GM18951 (cell line): ENCODE measurements around the gene PHF23.
A peak's percentile ranks its signal among the peaks of the same experiment; 100 is the strongest.

Source experiments
- POLR2A ChIP-seq: IDR thresholded peaks from 4 replicates; pipeline ENCODE4 v1.6.1; 2011; ENCODE audit warnings: mild to moderate bottlenecking; ENCODE audit not compliant: insufficient read length, insufficient read depth; ENCODE audit errors: extremely low read depth
- in situ Hi-C: fragments of 300-500 bp; cut with MboI; formaldehyde crosslinking; loops from one replicate; pipeline ENCODE4 v1.12.0; 2022; ENCODE audit warnings: low sequenced_read_pairs, mixed read lengths, inconsistent platforms; ENCODE audit not compliant: unreplicated experiment

Gene PHF23

DNA sequence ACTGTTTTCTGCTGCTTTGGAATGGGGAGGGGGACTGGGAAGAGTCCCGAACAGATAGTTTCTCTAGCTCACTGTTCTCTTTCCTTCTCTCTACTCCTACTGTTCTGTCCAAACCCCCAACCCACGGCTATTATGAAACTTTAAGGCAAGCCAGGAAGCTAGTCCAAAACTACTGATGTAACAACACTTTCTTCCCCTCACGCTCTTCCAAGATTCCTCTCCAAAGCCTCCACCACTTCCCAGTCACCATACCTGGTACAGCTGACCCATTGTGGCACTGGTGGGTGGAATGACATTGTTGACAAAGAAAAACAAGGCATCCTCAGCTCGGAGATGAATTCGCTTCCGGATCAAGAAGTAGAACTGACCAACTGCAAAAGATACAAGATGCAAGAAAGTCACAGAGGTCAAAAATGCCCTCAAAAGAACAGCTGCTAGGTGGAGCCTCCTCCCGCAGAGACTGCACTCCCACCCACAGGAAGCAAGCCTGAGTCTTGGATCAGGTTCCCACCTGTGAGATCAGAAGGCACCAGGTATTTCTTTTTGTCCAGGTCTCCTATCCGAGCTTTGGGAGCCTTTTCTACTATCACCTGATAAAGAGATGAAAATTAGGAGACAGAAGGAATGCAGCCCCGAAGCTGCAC is 2.0 kb upstream of the PHF23 start:
- no peak for TF ChIP-seq POLR2A
- in situ Hi-C loops: no loop called here

DNA sequence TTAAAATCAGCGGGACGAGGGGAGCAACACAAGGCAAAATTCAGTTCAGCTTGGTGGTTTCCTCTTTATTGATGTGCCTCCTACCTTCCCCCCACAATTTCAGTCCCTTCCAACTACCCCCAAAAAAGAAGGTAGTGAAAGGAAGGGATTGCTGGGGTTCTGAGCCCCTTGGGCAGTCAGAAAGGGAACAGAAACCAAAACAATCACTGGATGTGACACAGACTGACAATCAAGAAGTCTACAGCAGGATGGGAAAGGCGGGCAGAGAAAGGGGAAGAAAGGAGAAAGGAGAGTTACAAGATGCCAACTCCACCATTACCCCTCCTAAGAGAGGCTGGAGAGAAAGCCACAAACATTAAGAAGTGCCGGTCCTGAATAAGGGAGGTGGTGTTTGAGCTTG is 1.1 kb upstream of the PHF23 start:
- no peak for TF ChIP-seq POLR2A
- in situ Hi-C loops: no loop called here

DNA sequence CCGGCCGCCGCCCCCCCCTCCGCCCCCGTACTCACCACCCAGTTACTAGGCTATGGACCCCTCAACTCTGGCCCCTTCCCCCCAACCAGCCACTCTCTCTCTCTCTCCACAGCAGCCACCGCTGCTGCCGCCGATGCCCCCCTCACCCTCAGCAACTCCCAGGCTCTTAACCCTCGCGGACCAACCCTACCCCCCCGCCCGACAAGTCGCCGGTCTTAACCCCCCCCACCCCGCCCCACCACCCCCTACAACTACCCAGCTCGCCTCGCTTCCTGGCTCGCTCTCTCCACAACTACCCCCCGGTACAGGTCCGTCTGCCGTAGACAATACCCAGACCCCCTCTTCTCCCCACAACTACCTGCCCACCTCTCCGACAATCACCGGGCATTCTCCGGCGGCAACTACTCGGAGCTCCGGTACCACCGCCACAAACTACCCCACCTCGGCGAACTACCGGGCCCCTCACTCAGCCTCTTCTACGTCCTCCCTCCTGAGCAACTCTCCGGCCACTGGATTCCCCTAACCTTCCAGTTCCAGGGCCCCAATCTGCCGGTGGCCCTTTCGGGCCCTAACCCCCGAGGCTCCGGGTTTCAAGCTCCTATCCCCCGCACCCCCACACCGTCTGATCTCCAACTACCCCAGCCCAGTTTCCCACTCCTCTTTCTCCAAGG is 702 bp downstream of the PHF23 start:
- in situ Hi-C loops: no loop called here

DNA sequence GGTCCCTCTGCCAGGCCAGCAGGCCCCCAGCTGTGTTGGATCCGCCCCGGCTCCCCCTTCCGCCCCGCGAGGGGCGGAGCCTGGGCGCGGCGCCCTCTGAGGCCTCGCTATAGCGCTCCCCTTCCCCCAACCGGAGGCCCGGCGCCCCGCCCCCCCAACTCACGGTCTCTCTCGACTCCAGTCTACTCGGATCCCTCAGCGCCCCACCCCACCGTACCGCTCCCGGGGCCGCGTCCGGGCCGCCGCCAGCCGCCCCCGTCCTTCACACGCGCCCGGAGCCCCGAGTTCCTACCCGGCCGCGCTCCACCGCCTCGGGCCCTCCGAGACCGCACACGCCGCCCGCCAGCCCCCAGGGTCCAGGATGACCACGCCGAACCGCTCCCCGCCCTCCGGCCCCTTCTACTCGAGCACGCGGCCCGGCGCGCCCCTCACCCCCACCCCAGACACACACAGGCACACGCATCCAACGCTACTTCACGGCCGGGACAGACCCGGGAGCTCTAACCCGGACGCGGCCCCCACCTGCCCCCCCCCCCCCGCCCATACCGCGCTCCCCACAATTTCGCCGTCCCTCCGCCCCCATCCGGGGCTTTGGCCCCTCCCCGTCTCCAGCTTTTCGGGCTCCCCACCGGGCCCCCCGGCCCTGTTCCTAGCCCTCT is 1.4 kb downstream of the PHF23 start:
- in situ Hi-C loops: no loop called here

More for the DNA sequence above, 702 bp downstream of the PHF23 start:
- TF ChIP-seq POLR2A: peak; percentile 17

DNA sequence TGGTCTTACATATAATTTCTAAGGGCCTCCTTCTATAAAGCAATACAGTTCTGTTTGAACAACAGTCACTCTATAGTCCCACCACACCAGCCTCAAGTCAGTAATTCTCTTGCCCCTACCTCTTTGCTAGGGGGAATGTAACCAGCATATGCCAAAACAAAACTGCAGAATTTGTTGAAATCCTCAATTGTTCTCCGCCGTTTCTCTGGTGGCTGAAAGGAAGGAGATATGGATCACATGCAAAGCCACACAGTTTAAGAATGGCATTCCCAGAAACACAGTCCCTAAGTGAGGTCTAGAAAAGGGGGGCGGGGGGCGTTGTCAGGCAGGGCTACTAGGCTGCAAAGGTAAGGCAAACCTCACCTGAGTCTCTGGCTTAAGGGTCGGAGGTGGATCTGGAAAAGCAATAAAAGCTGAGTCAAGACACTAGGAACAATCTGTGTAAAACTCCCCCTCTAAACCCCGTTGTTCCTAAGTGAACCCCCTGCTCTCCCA is 1.9 kb downstream of the PHF23 start:
- in situ Hi-C loops: no loop called here
- no peak for TF ChIP-seq POLR2A

More for the DNA sequence above, 1.4 kb downstream of the PHF23 start:
- peak; percentile 49 for TF ChIP-seq POLR2A

DNA sequence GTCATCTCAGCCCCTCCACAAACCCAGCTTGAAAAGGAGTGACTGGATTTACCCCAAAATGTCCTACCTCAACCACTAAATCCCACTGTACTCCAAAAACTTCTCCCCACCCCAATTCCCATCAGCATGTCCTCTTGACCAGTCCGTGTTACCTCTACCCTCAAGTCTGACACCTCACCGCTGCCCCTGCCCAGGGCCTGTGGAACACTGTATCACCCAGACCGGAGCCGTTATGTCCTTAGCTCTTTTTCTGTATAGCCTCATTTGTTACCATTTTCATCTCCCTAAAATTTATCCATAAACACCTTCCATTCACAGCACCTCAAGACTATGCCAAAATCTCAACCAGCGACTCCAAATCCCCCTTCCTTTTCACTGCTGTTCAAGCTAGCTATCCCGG is 2.4 kb downstream of the PHF23 start:
- no peak for TF ChIP-seq POLR2A
- in situ Hi-C loops: no loop called here

DNA sequence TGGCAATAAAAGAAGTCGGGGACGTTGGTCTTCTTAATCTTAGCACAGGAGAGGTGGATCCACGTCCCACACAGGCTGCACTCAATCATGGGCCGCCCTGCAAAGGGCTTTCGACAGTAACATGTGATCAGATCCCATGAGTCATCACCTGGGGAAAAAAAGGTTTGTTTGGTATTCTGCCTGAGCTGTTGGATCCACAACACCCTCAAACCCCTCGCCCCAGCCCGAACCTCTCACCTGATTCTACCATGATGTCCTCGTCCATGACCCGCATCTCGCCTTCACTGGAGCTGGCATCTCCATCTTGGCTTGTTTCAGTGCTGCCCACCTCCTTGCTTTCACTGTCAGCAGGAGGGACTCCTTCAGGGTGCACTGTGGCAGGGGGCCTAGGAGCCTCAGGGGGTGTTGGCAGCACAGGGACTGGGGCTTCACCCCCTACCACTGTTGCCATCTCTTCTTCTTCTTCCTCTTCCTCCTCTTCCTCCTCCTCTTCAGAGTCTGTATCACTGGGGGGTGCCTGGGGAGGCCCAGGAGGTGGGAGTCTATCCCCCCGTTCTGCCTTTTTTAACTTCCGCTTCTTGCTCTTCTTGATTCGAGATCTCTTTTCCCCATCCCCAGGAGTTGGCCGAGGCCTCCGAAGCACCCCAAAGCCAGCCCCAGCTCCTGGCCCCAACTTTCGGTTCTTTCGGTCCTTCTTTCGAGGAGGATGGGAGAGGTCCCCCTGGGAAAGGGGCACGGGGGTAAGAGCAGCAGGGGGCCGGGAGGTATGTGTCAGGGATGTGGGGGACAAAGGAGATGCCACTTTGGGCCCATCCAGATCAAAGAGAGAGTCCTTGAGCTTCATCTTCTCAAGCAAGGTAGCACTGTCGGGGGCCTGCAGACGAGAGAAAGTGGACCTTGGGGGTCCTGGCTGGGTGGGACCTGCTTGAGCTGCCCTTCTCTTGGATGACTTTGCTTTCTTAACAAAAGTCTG is 3.3 kb downstream of the PHF23 start:
- in situ Hi-C loops: no loop called here
- TF ChIP-seq POLR2A: peak; percentile 21

DNA sequence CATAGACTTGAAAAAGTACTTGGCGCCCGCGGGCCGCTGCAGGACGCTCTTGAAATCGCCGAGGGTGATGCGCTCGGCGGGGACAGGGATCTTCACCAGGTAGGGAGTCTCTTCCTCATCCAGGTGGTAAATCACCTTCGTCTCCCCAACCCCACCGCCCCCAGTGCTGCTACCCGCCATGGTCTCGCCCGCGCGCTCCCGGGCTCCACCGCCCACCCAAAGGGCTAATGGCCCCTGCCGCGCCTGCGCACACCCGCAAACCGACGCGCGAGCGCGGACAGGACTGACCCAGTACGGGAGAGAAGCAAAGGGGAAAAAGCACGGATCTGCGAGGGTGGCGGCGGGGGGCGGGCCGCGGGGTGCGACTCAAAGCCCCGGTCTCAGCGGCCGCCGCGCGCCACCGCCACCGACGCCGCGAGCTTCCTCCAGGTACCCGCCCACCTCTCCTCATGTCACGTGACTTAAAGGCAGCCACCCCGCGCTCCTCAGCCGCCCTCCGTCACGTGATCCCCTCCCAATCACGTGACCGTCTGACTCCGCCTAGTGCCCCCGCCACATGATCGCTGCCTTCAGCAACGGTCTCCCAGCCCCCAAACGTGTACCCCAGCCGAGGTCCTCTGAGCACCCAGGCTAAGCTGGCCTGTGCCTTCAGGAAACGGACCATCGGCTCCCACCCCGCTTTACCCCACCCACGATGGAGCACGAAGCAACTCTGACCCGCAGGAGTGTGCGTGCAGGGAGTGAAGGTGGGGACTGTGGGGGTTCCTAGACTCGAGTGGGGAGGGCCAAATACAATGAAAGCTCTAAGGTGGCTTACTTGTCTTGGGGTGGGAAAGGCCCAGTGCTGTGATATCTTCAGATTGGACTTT is 4.9 kb downstream of the PHF23 start, which contains the start of gene DVL2:
TSS of gene DVL2 (minus strand) at position 435 of the 869 bp plus-strand sequence. CDS start at position 180, 255 bp downstream.
- TF ChIP-seq POLR2A: peak; percentile 78
- in situ Hi-C loops: no loop called here

DNA sequence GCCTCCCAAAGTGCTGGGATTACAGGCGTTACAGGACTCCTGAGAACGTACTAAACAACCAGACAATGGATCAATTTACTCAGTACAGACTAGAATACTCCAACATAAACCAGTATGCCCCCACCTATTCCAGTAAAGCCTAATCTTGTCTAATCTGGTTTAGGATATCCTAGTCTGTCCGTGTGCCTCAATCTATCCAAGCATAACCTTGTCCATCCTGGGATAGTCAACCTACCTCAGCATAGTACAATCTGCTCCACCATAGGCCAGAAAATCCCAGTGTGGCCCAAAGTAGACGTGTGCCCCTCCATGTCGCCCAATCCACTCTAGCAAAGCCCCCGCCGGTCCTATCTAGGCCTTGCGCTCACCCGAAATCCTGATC is 5.6 kb downstream of the PHF23 start:
- in situ Hi-C loops: no loop called here

DNA sequence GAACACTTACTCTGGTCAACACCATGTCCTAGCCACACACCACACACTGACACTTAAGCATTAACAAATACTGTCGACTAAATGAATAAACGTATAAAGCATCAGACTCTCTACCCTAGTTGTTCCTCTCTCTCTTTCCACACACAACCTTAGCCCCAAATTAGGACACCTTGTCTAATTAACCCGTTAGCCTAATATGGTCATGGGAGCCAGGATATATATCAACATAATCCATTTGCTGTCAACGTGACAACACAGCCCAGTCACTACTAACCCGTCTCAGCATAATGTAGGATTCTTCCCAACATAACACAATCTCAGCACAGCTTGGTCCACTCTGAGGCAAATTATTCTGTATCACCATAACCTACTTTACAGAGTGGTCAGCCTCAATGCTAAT is 7.1 kb downstream of the PHF23 start:
- in situ Hi-C loops: no loop called here
- no peak for TF ChIP-seq POLR2A

More for the DNA sequence above, 5.6 kb downstream of the PHF23 start:
- TF ChIP-seq POLR2A: no peak

DNA sequence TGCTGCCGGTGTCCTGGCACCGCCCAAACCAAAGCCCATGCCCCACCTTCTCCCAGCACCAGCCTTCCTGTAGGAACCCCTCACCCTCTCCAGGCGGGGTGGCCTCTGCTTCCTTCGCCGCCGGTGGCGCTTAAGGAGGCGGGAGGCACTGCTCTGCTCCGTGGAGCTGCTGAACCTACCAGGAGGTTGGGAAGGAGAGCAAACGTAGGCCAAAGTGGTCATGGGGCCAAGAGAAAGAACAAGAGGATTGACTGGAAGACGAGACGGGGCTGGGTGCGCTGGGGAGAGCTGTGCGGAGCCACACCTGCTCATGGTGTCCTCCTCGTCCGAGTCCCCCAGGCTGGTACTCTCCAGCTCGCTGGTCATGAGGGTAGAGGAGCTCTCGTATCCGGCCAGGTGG is 9.8 kb downstream of the PHF23 start:
- in situ Hi-C loops: no loop called here
- no peak for TF ChIP-seq POLR2A

DNA sequence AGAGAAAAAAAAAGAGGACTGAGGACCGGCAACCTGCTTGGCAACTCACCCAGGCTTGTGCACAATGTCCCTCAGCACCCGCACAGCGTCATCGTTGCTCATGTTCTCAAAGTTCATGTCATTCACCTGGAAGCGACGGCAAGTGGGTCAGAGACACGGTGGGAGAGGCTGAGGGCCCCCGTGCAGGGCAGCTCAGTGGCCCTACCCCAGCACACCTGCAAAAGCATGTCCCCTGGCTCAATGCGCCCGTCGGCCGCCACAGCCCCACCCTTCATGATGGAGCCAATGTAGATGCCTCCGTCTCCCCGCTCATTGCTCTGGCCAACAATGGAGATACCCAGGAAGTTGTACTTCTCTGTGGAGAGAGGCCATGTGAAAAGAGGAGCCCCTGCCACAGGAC is 10.3 kb downstream of the PHF23 start:
- no peak for TF ChIP-seq POLR2A
- in situ Hi-C loops: no loop called here
